ENCODE data around the gene AATF. TPM values are rescaled to one million over a fixed set of nuclear protein-coding genes. Genes with fewer than 3 reads are reported as not detected.

Gene AATF
- total and polyA plus RNA-seq, 9 of the 15 experiments (the other 6 are each of a cell fraction or from before 2014, with no cell fraction given): 34.5 to 133 (median 90.1) TPM

DNA sequence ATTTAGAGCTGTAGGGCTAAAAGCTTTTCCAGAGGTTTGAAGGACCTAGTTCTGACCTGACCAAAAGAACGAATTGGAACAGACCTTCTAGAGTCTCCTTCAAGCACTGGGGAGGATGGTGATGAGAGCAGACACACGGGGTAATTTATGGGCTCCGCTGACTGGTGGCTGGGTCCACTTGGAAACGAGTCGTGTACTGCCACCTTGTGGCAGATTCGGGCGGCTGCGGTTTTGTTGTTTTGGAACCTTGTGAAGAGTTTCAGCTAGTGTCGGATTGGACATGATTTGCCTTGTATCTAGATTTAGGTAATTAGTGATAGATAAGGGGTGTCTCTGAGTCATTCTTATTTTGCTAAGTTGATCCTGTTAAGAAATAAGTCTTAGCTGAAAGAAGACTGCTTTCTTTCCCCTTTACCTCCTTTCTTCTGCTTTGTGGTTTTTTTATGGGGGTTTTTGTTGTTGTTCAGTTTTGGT is 98.9 kb downstream of the AATF start (continued):
- TF ChIP-seq, protein P1, sequence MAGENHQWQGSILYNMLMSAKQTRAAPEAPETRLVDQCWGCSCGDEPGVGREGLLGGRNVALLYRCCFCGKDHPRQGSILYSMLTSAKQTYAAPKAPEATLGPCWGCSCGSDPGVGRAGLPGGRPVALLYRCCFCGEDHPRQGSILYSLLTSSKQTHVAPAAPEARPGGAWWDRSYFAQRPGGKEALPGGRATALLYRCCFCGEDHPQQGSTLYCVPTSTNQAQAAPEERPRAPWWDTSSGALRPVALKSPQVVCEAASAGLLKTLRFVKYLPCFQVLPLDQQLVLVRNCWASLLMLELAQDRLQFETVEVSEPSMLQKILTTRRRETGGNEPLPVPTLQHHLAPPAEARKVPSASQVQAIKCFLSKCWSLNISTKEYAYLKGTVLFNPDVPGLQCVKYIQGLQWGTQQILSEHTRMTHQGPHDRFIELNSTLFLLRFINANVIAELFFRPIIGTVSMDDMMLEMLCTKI (IDR thresholded peaks at IDR 0.05; ENCODE audit: partially characterized antibody): no peak
- TF ChIP-seq ZC3H11A (IDR thresholded peaks at IDR 0.05; ENCODE audit: low read depth, low read length) (no peak), STAG1 (CRISPR knock-in tag; IDR thresholded peaks at IDR 0.05; ENCODE audit: borderline replicate concordance) (peak; percentile 60; the same call in 1 of the 2 replicates), ZNF253 (CRISPR knock-in tag; conservative IDR thresholded peaks at IDR 0.05) (no peak), MAZ (CRISPR knock-in tag; conservative IDR thresholded peaks at IDR 0.05 in 1 of 2, IDR thresholded peaks at IDR 0.05 in 1 of 2) (peak in 1 of 2 experiments; percentile 60; a peak in 2 of 4 replicates), ATF1 (CRISPR knock-in tag; IDR thresholded peaks at IDR 0.05) (no peak), ATF1 (tag; IDR thresholded peaks at IDR 0.05) (no peak), ZNF445 (CRISPR knock-in tag; IDR thresholded peaks at IDR 0.05; ENCODE audit: low read depth) (no peak), BHLHE40 (IDR thresholded peaks at IDR 0.05; ENCODE audit: low read length) (peak; percentile 42), NFE2 (IDR thresholded peaks at IDR 0.05; ENCODE audit: low read depth) (no peak), ZFX (CRISPR knock-in tag; IDR thresholded peaks at IDR 0.05) (no peak), RCOR1 (IDR thresholded peaks at IDR 0.05; ENCODE audit: borderline replicate concordance in 1 of 2, low read depth in 2 of 2, low read length in 2 of 2) (peak in 1 of 2 experiments; percentile 62; a peak in 1 of 4 replicates), ZNF431 (CRISPR knock-in tag; IDR thresholded peaks at IDR 0.05) (no peak), RFX7 (CRISPR knock-in tag; IDR thresholded peaks at IDR 0.05) (no peak), MECOM (CRISPR knock-in tag; IDR thresholded peaks at IDR 0.05) (peak; percentile 94), SMC3 (conservative IDR thresholded peaks at IDR 0.05; ENCODE audit: insufficient read depth, low read depth, low read length) (peak; percentile 84), ZNF384 (IDR thresholded peaks at IDR 0.05; ENCODE audit: low read depth, low read length) (no peak), ZFP36 (IDR thresholded peaks at IDR 0.05; ENCODE audit: low read depth, low read length, partially characterized antibody) (no peak), GATA2 (CRISPR knock-in tag; IDR thresholded peaks at IDR 0.05) (no peak)
- TF ChIP-seq, protein P2, sequence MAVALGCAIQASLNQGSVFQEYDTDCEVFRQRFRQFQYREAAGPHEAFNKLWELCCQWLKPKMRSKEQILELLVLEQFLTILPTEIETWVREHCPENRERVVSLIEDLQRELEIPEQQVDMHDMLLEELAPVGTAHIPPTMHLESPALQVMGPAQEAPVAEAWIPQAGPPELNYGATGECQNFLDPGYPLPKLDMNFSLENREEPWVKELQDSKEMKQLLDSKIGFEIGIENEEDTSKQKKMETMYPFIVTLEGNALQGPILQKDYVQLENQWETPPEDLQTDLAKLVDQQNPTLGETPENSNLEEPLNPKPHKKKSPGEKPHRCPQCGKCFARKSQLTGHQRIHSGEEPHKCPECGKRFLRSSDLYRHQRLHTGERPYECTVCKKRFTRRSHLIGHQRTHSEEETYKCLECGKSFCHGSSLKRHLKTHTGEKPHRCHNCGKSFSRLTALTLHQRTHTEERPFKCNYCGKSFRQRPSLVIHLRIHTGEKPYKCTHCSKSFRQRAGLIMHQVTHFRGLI (CRISPR knock-in tag; IDR thresholded peaks at IDR 0.05): no peak
- TF ChIP-seq, protein P3, sequence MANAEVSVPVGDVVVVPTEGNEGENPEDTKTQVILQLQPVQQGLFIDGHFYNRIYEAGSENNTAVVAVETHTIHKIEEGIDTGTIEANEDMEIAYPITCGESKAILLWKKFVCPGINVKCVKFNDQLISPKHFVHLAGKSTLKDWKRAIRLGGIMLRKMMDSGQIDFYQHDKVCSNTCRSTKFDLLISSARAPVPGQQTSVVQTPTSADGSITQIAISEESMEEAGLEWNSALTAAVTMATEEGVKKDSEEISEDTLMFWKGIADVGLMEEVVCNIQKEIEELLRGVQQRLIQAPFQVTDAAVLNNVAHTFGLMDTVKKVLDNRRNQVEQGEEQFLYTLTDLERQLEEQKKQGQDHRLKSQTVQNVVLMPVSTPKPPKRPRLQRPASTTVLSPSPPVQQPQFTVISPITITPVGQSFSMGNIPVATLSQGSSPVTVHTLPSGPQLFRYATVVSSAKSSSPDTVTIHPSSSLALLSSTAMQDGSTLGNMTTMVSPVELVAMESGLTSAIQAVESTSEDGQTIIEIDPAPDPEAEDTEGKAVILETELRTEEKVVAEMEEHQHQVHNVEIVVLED (CRISPR knock-in tag; IDR thresholded peaks at IDR 0.05): no peak
- TF ChIP-seq, protein P4, sequence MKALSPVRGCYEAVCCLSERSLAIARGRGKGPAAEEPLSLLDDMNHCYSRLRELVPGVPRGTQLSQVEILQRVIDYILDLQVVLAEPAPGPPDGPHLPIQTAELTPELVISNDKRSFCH (CRISPR knock-in tag; IDR thresholded peaks at IDR 0.05): no peak
- TF ChIP-seq, protein P4 (tag; IDR thresholded peaks at IDR 0.05): no peak
- TF ChIP-seq, protein P5, sequence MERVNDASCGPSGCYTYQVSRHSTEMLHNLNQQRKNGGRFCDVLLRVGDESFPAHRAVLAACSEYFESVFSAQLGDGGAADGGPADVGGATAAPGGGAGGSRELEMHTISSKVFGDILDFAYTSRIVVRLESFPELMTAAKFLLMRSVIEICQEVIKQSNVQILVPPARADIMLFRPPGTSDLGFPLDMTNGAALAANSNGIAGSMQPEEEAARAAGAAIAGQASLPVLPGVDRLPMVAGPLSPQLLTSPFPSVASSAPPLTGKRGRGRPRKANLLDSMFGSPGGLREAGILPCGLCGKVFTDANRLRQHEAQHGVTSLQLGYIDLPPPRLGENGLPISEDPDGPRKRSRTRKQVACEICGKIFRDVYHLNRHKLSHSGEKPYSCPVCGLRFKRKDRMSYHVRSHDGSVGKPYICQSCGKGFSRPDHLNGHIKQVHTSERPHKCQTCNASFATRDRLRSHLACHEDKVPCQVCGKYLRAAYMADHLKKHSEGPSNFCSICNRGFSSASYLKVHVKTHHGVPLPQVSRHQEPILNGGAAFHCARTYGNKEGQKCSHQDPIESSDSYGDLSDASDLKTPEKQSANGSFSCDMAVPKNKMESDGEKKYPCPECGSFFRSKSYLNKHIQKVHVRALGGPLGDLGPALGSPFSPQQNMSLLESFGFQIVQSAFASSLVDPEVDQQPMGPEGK (CRISPR knock-in tag; IDR thresholded peaks at IDR 0.05; ENCODE audit: borderline replicate concordance): no peak
